Panc1 (cell line): Measurements from ENCODE around the gene KDM4B. TPM values are rescaled to one million over a fixed set of nuclear protein-coding genes. Genes with fewer than 3 reads are reported as not detected.

Source experiments
- ATAC-seq: fragments of 200-7000 bp; cut with Tn5 transposase; 2 replicates; pipeline ENCODE4 v1.9.1; 2020; ENCODE audit warnings: mild to moderate bottlenecking, moderate library complexity
- BruUV-seq: library from RNA; stranded (reverse); fragments of 400-500 nt; replicated peaks from 2 replicates; lab custom pipeline; 2021; lab: Mats Ljungman, UMichigan
- CTCF ChIA-PET: fragments of 300-600 bp; sonication (Branson Sonifier 250); formaldehyde crosslinking; loops from one replicate; lab custom pipeline; 2022; ENCODE audit warnings: antibody characterized with exemption; lab: Charles Lee
- POLR2A ChIA-PET: fragments of 300-600 bp; sonication (Branson Sonifier 250); formaldehyde crosslinking; loops from one replicate; lab custom pipeline; 2022; ENCODE audit warnings: antibody characterized with exemption; lab: Charles Lee
- DNase-seq: peaks from one replicate; pipeline ENCODE4 v3.0.0-alpha.2; 2010; ENCODE audit warnings: low read depth, low spot score
- H3K27ac ChIP-seq: 2 replicates; pipeline ENCODE4 v1.5.1; 2011; ENCODE audit warnings: mild to moderate bottlenecking, low read length, inconsistent platforms
- H3K27me3 ChIP-seq: fragments of 200-500 bp; sonication (Bioruptor generic); 2 replicates; pipeline ENCODE4 v1.6.0; 2014; ENCODE audit warnings: low read length, inconsistent platforms; ENCODE audit not compliant: control insufficient read depth, insufficient read depth
- H3K36me3 ChIP-seq: fragments of 200-500 bp; sonication (Bioruptor generic); 2 replicates; pipeline ENCODE4 v1.5.1; 2014; ENCODE audit warnings: inconsistent platforms, mild to moderate bottlenecking, low read length, moderate library complexity; ENCODE audit not compliant: control insufficient read depth, insufficient read depth
- H3K4me1 ChIP-seq: 2 replicates; pipeline ENCODE4 v1.5.1; 2011; ENCODE audit warnings: inconsistent platforms, mild to moderate bottlenecking, low read length, moderate library complexity; ENCODE audit not compliant: control insufficient read depth, insufficient read depth
- H3K4me3 ChIP-seq, 2 experiments: 2 replicates each; pipeline ENCODE4 v1.5.1; 2011 to 2012; ENCODE audit warnings: low read depth in 2 of 2, low read length in 2 of 2, mild to moderate bottlenecking in 2 of 2, inconsistent platforms in 1 of 2, moderate library complexity in 1 of 2
- H3K9me3 ChIP-seq: fragments of 200-500 bp; sonication (Bioruptor generic); 2 replicates; pipeline ENCODE4 v1.5.1; 2014; ENCODE audit warnings: low read depth, mild to moderate bottlenecking, inconsistent platforms, low read length, moderate library complexity; ENCODE audit not compliant: control insufficient read depth, insufficient read depth
- POLR2AphosphoS5 ChIP-seq: IDR thresholded peaks from 2 replicates; pipeline ENCODE4 v1.6.1; 2012; ENCODE audit warnings: mild to moderate bottlenecking, low read depth, low read length, moderate library complexity
- SIN3A ChIP-seq: IDR thresholded peaks from 2 replicates; pipeline ENCODE4 v1.6.1; 2012; ENCODE audit warnings: low read depth, mild to moderate bottlenecking, low read length, moderate library complexity, borderline replicate concordance; ENCODE audit not compliant: insufficient read depth
- TCF7L2 ChIP-seq: IDR thresholded peaks from 2 replicates; pipeline ENCODE4 v1.6.1; 2011; ENCODE audit warnings: mild to moderate bottlenecking, low read depth, low read length, inconsistent platforms
- in situ Hi-C: cut with HindIII; loops from 2 replicates; pipeline ENCODE4 v1.10.0; 2016; ENCODE audit warnings: low sequenced_read_pairs, low pct_unique_long_range_greater_than_20kb
- intact Hi-C: fragments of 100-400 bp; cut with micrococcal nuclease; formaldehyde crosslinking; loops from one replicate; pipeline ENCODE4 v1.10.0; 2022; ENCODE audit not compliant: unreplicated experiment
- total RNA-seq: library from RNA; stranded (reverse); gene quantifications from one replicate; pipeline ENCODE4 v1.2.1, GENCODE V29; 2021; ENCODE audit not compliant: unreplicated experiment
- TF ChIP-seq, protein P1 (sequence below): fragments of 450-650 bp; IDR thresholded peaks from 2 replicates; pipeline ENCODE4 v1.5.1; 2017; ENCODE audit warnings: mild to moderate bottlenecking
- TF ChIP-seq, protein P2 (sequence below), 2 experiments: IDR thresholded peaks; 2 replicates each; pipeline ENCODE4 v1.6.1; 2011 to 2012; ENCODE audit warnings: low read depth in 2 of 2, control low read depth in 1 of 2, low read length in 1 of 2, mild to moderate bottlenecking in 1 of 2, moderate library complexity in 1 of 2; ENCODE audit not compliant: insufficient read depth in 1 of 2

The KDM4B gene
- total RNA-seq, 1 experiment from 2014 or later, result 18.4 TPM

DNA sequence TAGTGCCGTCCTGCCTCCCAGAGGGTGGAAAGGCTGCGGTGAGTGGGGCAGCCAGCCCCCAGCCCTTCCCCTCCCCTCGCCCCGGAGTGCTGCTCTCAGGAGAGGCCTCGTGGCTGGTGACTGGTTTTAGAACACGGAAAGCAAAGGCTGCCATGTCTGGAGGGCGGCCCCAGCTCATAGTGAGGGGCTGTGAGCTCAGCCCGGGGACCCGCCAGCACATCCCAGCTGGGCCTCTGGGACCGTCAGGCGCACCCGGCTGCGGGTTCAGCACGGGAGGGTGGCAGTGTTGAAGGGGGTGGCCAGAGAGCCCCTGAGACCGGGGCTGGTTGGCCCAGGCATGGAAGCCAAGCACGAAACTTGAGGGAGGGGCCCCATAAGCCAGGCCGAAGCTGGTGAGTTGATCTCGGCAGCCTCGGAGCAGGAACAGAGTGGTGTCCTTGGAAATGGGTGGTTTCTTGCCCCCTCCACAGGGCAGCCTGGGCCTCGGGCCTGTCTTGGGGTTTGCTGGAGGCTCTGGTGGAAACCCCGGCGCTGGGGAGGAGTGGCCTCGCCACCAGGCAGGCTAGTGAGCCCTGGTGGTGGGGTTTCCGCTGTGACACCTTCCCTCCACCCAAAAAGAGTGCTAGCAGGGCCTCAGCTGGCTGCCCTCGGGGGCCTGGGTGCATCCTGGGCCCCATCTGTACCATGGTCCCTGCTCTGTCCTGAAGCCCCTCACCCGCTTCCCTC lies 157.7 kb downstream of the KDM4B start:
- TF ChIP-seq, protein P1, sequence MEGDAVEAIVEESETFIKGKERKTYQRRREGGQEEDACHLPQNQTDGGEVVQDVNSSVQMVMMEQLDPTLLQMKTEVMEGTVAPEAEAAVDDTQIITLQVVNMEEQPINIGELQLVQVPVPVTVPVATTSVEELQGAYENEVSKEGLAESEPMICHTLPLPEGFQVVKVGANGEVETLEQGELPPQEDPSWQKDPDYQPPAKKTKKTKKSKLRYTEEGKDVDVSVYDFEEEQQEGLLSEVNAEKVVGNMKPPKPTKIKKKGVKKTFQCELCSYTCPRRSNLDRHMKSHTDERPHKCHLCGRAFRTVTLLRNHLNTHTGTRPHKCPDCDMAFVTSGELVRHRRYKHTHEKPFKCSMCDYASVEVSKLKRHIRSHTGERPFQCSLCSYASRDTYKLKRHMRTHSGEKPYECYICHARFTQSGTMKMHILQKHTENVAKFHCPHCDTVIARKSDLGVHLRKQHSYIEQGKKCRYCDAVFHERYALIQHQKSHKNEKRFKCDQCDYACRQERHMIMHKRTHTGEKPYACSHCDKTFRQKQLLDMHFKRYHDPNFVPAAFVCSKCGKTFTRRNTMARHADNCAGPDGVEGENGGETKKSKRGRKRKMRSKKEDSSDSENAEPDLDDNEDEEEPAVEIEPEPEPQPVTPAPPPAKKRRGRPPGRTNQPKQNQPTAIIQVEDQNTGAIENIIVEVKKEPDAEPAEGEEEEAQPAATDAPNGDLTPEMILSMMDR, result no peak
- Histone ChIP-seq H3K27ac (no peak overlapping the region), H3K27me3 (no peaks in the 10 kb centered on the region), H3K4me1 (no peaks in the 10 kb centered on the region), H3K9me3 (no peaks in the 10 kb centered on the region), H3K4me3 (no peak overlapping the region), H3K36me3 (no peaks in the 10 kb centered on the region)
- intact Hi-C loops (no loop called here), in situ Hi-C loops (no loop called here)
- BruUV-seq, result no TSS peak
- ATAC-seq (no peak), DNase-seq (no peak)
- ChIA-PET POLR2A (no interaction called here), CTCF (no interaction called here)

- ChIA-PET CTCF (no interaction called here), POLR2A (no interaction called here)
- no peaks in the 10 kb centered on the region for H3K4me1 ChIP-seq
- no peak overlapping the region for H3K27ac ChIP-seq
- no peaks in the 10 kb centered on the region for H3K36me3 ChIP-seq
- in situ Hi-C loops (no loop called here), intact Hi-C loops (no loop called here)
- H3K27me3 ChIP-seq, result no peaks in the 10 kb centered on the region
- TF ChIP-seq, protein P1, result no peak
- no peak for TF ChIP-seq TCF7L2
- no peak for TF ChIP-seq SIN3A
- TF ChIP-seq, protein P2, sequence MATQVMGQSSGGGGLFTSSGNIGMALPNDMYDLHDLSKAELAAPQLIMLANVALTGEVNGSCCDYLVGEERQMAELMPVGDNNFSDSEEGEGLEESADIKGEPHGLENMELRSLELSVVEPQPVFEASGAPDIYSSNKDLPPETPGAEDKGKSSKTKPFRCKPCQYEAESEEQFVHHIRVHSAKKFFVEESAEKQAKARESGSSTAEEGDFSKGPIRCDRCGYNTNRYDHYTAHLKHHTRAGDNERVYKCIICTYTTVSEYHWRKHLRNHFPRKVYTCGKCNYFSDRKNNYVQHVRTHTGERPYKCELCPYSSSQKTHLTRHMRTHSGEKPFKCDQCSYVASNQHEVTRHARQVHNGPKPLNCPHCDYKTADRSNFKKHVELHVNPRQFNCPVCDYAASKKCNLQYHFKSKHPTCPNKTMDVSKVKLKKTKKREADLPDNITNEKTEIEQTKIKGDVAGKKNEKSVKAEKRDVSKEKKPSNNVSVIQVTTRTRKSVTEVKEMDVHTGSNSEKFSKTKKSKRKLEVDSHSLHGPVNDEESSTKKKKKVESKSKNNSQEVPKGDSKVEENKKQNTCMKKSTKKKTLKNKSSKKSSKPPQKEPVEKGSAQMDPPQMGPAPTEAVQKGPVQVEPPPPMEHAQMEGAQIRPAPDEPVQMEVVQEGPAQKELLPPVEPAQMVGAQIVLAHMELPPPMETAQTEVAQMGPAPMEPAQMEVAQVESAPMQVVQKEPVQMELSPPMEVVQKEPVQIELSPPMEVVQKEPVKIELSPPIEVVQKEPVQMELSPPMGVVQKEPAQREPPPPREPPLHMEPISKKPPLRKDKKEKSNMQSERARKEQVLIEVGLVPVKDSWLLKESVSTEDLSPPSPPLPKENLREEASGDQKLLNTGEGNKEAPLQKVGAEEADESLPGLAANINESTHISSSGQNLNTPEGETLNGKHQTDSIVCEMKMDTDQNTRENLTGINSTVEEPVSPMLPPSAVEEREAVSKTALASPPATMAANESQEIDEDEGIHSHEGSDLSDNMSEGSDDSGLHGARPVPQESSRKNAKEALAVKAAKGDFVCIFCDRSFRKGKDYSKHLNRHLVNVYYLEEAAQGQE (IDR thresholded peaks at IDR 0.05; ENCODE audit: insufficient read depth in 1 of 2, low read depth in 2 of 2, low read length in 1 of 2), result no peak
- TF ChIP-seq POLR2AphosphoS5, result no peak
- H3K9me3 ChIP-seq, result no peaks in the 10 kb centered on the region
- DNase-seq (no peak), ATAC-seq (no peak)
- no TSS peak for BruUV-seq
- H3K4me3 ChIP-seq, result no peak overlapping the region
Observed at GRCh38 chr19:5127717-5128116, 158.8 kb downstream of the KDM4B start.
